ENCODE measurements around the gene COX20. TPM values are rescaled to one million over a fixed set of nuclear protein-coding genes. Genes with fewer than 3 reads are reported as not detected.
A peak's percentile ranks its signal among the peaks of the same experiment; 100 is the strongest.

The COX20 gene
- total and polyA plus RNA-seq, 2 of the 13 experiments (the other 11 are each of a cell fraction or from before 2014, with no cell fraction given) = 34.4 to 95.8 TPM

DNA sequence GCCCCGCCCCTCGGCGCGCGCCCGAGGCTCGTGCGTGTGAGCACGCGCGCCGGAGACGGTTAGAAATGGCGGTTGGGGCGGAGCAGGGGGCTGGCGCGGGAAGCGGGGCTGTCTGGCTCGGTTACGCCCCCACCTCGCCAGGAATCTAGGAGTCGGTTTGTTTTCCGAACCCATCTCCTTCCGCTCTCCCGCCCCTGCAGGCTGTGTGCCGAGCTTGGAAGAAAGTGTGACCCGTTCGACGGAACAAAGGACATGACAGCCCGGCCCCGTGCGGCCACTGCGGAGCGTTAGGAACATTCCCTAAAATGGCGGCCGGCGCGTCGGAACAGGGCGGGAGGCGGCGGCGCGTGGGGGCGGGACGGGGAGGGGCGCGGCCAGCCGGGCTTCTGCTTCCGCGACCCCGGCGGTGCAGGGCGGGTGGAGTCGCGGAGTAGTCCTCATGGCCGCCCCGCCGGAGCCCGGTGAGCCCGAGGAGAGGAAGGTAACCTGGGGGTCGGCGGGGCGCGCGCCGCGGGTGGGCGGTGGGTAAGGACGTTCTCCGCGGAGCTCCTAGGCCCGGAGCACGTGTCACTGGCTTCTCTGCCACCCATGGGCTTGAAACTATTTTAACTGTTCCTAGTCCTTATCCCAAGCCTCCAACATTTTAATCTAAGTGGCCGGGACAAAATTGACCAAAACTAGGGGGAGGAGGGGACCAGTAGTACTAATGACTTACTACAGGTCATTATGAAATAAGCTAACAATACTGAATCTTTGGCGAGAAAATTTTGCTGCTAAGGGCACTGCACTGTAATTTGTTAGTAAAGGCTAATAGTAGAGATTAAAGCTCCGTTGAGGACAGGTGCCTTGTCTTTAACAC lies at the start of gene COX20 (continued):
- TF ChIP-seq NRL (CRISPR knock-in tag; IDR thresholded peaks at IDR 0.05; ENCODE audit: borderline replicate concordance) (0 out of 2 replicates have a peak, but pooled peaks have one; percentile 20), ZNF317 (CRISPR knock-in tag; IDR thresholded peaks at IDR 0.05) (peak; percentile 39; the same call in 1 of the 2 replicates), ZNF607 (CRISPR knock-in tag; IDR thresholded peaks at IDR 0.05; ENCODE audit: borderline replicate concordance) (peak; percentile 87), KLF16 (CRISPR knock-in tag; IDR thresholded peaks at IDR 0.05) (peak in 1 of 2 experiments; percentile 68; a peak in 2 of 4 replicates), BORCS8-MEF2B (CRISPR knock-in tag; IDR thresholded peaks at IDR 0.05) (peak; percentile 18; the same call in 1 of the 2 replicates), HNRNPH1 (optimal IDR thresholded peaks at IDR 0.05; ENCODE audit: low read depth, low read length) (no peak), ZNF407 (CRISPR knock-in tag; IDR thresholded peaks at IDR 0.05; ENCODE audit: not compliant biosample characterization) (no peak), ZNF75D (CRISPR knock-in tag; IDR thresholded peaks at IDR 0.05; ENCODE audit: borderline replicate concordance) (no peak), ZNF549 (CRISPR knock-in tag; IDR thresholded peaks at IDR 0.05) (no peak), NR2C2 (CRISPR knock-in tag; IDR thresholded peaks at IDR 0.05; ENCODE audit: borderline replicate concordance) (peak; percentile 13; the same call in 1 of the 2 replicates), PPARG (CRISPR knock-in tag; conservative IDR thresholded peaks at IDR 0.05) (no peak; the same call in 1 of the 2 replicates), MEIS2 (CRISPR knock-in tag; IDR thresholded peaks at IDR 0.05) (peak; percentile 53; the same call in 1 of the 2 replicates), ELF3 (CRISPR knock-in tag; IDR thresholded peaks at IDR 0.05) (no peak)
- TF ChIP-seq, protein P1, sequence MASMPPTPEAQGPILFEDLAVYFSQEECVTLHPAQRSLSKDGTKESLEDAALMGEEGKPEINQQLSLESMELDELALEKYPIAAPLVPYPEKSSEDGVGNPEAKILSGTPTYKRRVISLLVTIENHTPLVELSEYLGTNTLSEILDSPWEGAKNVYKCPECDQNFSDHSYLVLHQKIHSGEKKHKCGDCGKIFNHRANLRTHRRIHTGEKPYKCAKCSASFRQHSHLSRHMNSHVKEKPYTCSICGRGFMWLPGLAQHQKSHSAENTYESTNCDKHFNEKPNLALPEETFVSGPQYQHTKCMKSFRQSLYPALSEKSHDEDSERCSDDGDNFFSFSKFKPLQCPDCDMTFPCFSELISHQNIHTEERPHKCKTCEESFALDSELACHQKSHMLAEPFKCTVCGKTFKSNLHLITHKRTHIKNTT (CRISPR knock-in tag; IDR thresholded peaks at IDR 0.05) = no peak
- TF ChIP-seq, protein P2, sequence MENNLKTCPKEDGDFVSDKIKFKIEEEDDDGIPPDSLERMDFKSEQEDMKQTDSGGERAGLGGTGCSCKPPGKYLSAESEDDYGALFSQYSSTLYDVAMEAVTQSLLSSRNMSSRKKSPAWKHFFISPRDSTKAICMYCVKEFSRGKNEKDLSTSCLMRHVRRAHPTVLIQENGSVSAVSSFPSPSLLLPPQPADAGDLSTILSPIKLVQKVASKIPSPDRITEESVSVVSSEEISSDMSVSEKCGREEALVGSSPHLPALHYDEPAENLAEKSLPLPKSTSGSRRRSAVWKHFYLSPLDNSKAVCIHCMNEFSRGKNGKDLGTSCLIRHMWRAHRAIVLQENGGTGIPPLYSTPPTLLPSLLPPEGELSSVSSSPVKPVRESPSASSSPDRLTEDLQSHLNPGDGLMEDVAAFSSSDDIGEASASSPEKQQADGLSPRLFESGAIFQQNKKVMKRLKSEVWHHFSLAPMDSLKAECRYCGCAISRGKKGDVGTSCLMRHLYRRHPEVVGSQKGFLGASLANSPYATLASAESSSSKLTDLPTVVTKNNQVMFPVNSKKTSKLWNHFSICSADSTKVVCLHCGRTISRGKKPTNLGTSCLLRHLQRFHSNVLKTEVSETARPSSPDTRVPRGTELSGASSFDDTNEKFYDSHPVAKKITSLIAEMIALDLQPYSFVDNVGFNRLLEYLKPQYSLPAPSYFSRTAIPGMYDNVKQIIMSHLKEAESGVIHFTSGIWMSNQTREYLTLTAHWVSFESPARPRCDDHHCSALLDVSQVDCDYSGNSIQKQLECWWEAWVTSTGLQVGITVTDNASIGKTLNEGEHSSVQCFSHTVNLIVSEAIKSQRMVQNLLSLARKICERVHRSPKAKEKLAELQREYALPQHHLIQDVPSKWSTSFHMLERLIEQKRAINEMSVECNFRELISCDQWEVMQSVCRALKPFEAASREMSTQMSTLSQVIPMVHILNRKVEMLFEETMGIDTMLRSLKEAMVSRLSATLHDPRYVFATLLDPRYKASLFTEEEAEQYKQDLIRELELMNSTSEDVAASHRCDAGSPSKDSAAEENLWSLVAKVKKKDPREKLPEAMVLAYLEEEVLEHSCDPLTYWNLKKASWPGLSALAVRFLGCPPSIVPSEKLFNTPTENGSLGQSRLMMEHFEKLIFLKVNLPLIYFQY (CRISPR knock-in tag; IDR thresholded peaks at IDR 0.05; ENCODE audit: borderline replicate concordance) = no peak; the same call in 1 of the 2 replicates

All from HepG2 (cell line).